Activated naive CD4-positive, alpha-beta T cell treated with anti-CD3 and anti-CD28 coated beads, Interleukin-2, amount 50 U/mL, for 72 hours (primary cell): Measurements from ENCODE around the gene BRCA2. TPM values are rescaled to one million over a fixed set of nuclear protein-coding genes. Genes with fewer than 3 reads are reported as not detected.
"Not testable (repeated sequence)": the region's sequence is repeated elsewhere in the genome, so short reads cannot be mapped to it uniquely, and the experiment has no call there.

ENCODE experiments used
- ATAC-seq, 2 donors: fragments of 150-1000 bp; cut with Tn5 transposase; 2 replicates each; pipeline ENCODE4 v1.10.0; 2021; ENCODE audit warnings: mild to moderate bottlenecking in 2 of 2, moderate library complexity in 2 of 2
- DNase-seq, 2 donors: peaks; one replicate each; pipeline ENCODE4 v3.0.0; 2021 to 2022; ENCODE audit warnings: low spot score in 2 of 2
- H3K27ac Mint-ChIP-seq, 2 donors: one replicate each; pipeline ENCODE4 v1.8.0; 2022; ENCODE audit warnings: mild to moderate bottlenecking in 2 of 2, mixed read lengths in 2 of 2
- H3K36me3 Mint-ChIP-seq, 2 donors: one replicate each; pipeline ENCODE4 v1.8.0; 2022; ENCODE audit warnings: mixed read lengths in 2 of 2
- H3K9me3 Mint-ChIP-seq, 2 donors: one replicate each; pipeline ENCODE4 v1.8.0; 2022; ENCODE audit warnings: mixed read lengths in 2 of 2
- total RNA-seq, 2 donors: library from RNA; stranded (reverse); gene quantifications; one replicate each; pipeline ENCODE4 v1.2.3, GENCODE V29; 2022

BRCA2 gene
- total RNA-seq, 2 donors from 2014 or later, result 30.8 to 36.1 TPM

DNA sequence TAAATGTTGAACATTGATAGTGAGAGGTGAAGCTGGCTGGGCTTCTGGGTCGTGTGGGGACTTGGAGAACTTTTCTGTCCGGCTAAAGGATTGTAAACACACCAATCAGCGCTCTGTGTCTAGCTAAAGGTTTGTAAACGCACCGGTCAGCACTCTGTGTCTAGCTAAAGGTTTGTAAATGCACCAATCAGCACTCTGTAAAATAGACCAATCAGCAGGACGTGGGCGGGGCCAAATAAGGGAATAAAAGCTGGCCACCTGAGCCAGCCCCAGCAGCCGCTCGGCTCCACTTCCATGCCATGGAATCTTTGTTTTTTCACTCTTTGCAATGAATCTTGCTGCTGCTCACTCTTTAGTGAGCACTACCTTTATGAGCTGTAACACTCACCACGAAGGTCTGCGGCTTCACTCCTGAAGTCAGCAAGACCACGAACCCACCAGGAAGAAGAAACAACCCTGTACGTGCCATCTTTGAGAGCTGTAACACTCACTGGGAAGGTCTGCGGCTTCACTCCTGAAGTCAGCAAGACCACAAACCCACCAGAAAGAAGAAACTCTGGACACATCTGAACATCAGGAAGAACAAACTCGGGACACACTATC lies 35.6 kb downstream of the BRCA2 start:
- DNase-seq, result not testable (repeated sequence)
- peak in 1 of 2 donors; percentile 16 for ATAC-seq

GRCh38 chr13:32354040-32354439 lies 38.7 kb downstream of the BRCA2 start:
- ATAC-seq, result no peak
- Mint-ChIP-seq H3K9me3 (no peaks in the 10 kb centered on the region), H3K27ac (no peak overlapping the region), H3K36me3 (peaks cover 16 to 25% of the 10 kb centered on the region in 2 donors)
- DNase-seq, result no peak

More for the DNA sequence above, 35.6 kb downstream of the BRCA2 start:
- Mint-ChIP-seq H3K36me3 (peaks cover 23 to 28% of the 10 kb centered on the region in 2 donors), H3K27ac (peak overlapping the region in 1 of 2 donors; percentile 44)
- H3K9me3 Mint-ChIP-seq, result not testable (repeated sequence)

DNA sequence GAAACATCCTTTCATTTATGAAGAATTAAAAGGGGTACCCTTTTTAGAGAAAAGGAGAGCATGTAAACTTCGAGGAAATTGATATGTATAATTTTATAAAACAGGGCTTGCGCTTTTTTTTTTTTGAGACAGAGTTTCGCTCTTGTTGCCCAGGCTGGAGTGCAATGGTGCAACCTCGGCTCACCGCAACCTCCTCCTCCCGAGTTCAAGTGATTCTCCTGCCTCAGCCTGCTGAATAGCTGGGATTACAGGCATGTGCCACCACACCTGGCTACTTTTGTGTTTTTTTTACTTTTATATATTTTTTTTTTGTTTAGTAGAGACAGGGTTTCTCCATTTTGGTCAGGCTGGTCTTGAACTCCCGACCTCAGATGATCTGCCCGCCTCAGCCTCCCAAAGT lies 40.6 kb downstream of the BRCA2 start:
- H3K9me3 Mint-ChIP-seq, H3K27ac Mint-ChIP-seq, DNase-seq, ATAC-seq: not testable (repeated sequence)
- H3K36me3 Mint-ChIP-seq, result peaks cover 5 to 16% of the 10 kb centered on the region in 2 donors

DNA sequence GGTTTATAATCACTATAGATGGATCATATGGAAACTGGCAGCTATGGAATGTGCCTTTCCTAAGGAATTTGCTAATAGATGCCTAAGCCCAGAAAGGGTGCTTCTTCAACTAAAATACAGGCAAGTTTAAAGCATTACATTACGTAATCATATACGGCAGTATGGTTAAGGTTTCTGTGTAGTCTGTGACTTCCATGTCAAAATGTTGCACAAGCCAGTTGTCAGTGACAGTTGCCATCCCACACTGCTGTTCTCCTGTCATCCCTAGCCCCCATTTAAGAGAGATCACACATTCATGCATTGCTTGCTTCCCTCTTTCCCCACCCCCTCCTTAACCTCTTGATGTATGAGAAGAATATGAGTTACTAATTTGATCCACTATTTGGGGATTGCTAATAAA lies 47.3 kb downstream of the BRCA2 start:
- peaks cover 0 to 15% of the 10 kb centered on the region in 2 donors for H3K36me3 Mint-ChIP-seq
- H3K9me3 Mint-ChIP-seq, result no peaks in the 10 kb centered on the region
- DNase-seq (no peak), ATAC-seq (no peak)
- H3K27ac Mint-ChIP-seq, result no peak overlapping the region

GRCh38 chr13:32370805-32371204 lies 55.5 kb downstream of the BRCA2 start:
- no peak for ATAC-seq
- no peak overlapping the region for H3K27ac Mint-ChIP-seq
- peaks cover 25 to 54% of the 10 kb centered on the region in 2 donors for H3K36me3 Mint-ChIP-seq
- H3K9me3 Mint-ChIP-seq, result peaks cover 0 to 6% of the 10 kb centered on the region in 2 donors
- DNase-seq, result no peak

DNA sequence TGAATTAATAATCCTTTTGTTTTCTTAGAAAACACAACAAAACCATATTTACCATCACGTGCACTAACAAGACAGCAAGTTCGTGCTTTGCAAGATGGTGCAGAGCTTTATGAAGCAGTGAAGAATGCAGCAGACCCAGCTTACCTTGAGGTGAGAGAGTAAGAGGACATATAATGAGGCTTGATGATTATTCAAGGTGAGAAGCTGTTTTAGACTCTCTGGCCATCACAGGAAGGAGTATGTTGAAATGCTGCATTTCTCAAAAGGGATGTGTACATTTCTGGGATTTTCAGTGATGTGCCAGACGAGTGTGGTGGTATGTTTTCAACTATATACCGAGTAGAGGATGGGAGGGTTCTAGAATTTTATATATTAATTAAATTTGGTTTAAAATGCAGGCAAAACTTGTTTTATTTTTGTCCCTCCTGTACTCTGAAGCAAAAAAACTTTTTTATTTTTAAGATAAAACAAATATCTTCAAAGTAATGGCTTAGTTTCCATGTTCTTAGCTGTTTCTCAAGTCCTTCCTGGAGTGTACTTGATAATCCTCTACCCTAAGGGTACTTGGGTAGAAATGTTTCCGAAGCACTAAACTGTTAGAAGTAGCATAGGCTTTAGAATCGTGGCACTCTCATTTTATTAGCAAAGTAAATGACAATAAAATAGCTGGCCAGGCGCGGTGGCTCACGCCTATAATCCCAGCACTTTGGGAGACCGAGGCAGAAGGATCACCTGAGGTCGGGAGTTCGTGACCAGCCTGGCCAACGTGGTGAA lies 61.5 kb downstream of the BRCA2 start:
- H3K27ac Mint-ChIP-seq, result no peak overlapping the region
- peaks cover 21 to 33% of the 10 kb centered on the region in 2 donors for H3K36me3 Mint-ChIP-seq
- H3K9me3 Mint-ChIP-seq, result peaks cover 0 to 6% of the 10 kb centered on the region in 2 donors
- ATAC-seq, result no peak
- no peak for DNase-seq

DNA sequence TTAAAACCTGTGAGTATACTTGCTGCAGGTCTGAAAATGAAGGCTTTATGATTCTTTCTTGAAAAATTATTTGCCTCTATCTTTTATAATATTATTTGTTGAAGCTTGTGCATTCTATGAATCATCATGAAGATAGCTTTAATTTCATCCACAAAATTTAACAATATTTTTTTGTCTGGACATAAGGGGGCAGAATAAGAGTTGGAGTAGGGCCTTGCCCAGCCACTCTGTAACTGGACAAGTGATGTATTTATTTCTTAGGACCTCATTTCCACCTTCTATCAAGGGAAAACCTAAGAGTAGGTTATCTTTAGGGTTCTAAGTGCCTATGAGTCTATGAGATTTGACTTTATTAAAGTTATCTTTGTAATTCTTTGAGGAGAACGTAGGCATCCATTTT lies 62.7 kb downstream of the BRCA2 start:
- peaks cover 21 to 23% of the 10 kb centered on the region in 2 donors for H3K36me3 Mint-ChIP-seq
- peaks cover 0 to 6% of the 10 kb centered on the region in 2 donors for H3K9me3 Mint-ChIP-seq

DNA sequence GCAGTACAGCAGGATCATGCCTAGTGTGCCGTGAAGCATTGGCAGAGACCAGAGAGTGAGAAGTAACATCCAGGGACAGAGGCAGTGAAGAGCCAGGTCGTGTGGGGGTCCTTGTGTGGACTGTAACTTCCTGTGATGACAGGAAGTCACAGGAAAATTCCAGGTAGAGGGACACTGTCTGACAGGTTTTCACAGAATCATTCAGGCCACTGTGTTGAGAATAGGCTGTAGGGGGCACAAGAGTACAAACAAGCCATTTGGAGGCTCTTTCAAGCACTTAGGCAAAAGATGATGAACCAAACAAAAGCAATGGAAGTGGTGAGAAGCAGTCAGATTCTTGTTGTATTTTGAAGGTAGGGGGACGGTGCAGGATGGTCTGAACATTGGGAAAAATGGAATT lies 66.2 kb downstream of the BRCA2 start:
- Mint-ChIP-seq H3K27ac (no peak overlapping the region), H3K36me3 (no peaks in the 10 kb centered on the region), H3K9me3 (no peaks in the 10 kb centered on the region)
- DNase-seq (no peak), ATAC-seq (no peak)

More for the DNA sequence above, 62.7 kb downstream of the BRCA2 start:
- no peak for ATAC-seq
- H3K27ac Mint-ChIP-seq, result no peak overlapping the region
- DNase-seq, result no peak

GRCh38 chr13:32383836-32384618 lies 68.7 kb downstream of the BRCA2 start:
- Mint-ChIP-seq H3K27ac (no peak overlapping the region), H3K9me3 (no peaks in the 10 kb centered on the region), H3K36me3 (peaks cover 0 to 8% of the 10 kb centered on the region in 2 donors)
- no peak for DNase-seq
- no peak for ATAC-seq

- DNase-seq (no peak), ATAC-seq (no peak)
- H3K27ac Mint-ChIP-seq, result no peak overlapping the region
- peaks cover 0 to 14% of the 10 kb centered on the region in 2 donors for H3K36me3 Mint-ChIP-seq
- no peaks in the 10 kb centered on the region for H3K9me3 Mint-ChIP-seq
These were observed 69.4 kb downstream of the BRCA2 start for GRCh38 chr13:32384702-32385101.

DNA sequence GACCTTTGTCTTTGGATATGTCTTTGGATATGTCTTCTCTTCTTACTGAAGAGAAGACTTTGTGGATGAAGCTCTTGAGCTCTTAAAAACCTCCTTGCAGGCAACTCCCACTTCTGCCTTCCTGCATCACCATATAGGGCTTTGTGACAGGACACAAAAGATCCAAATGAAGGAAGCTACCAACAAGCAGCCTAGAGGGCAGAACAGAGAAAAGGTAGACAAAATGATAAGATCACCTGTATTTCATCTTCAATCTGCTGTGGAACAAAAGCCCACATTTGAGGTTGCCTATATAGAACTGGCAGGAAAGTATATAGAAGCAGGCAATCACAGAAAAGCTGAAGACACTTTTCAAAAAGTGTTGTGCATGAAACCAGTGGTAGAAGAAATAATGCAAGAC lies 70.1 kb downstream of the BRCA2 start:
- Mint-ChIP-seq H3K27ac (no peak overlapping the region), H3K36me3 (peaks cover 1 to 14% of the 10 kb centered on the region in 2 donors), H3K9me3 (no peaks in the 10 kb centered on the region)
- DNase-seq (no peak), ATAC-seq (no peak)

DNA sequence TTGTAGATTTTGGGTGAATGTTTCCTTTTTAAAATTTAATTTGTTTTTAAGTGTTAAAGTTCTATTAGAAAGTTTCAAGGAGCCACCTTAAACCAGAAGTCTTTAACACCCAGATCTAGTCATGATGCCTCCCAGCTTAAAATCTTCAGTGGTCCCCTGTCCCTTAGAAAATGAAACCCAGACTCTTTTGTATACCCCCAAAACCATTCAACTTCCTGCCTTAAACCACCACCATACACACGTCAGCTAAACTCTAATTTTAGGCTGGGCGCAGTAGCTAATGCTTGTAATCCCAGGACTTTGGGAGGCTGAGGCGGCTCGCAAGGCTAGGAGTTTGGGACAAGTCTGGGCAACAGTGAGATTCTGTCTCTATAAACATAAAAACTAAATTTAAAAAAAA lies 74.7 kb downstream of the BRCA2 start:
- DNase-seq (no peak), ATAC-seq (no peak)
- H3K9me3 Mint-ChIP-seq, result no peaks in the 10 kb centered on the region
- H3K36me3 Mint-ChIP-seq, result peaks cover 13 to 14% of the 10 kb centered on the region in 2 donors
- no peak overlapping the region for H3K27ac Mint-ChIP-seq

- DNase-seq, result no peak
- H3K36me3 Mint-ChIP-seq, result peaks cover 13 to 14% of the 10 kb centered on the region in 2 donors
- ATAC-seq, result no peak
- H3K27ac Mint-ChIP-seq, result no peak overlapping the region
- no peaks in the 10 kb centered on the region for H3K9me3 Mint-ChIP-seq
These were observed 75.2 kb downstream of the BRCA2 start for GRCh38 chr13:32390484-32390883.

GRCh38 chr13:32391101-32391619 lies 75.9 kb downstream of the BRCA2 start:
- Mint-ChIP-seq H3K27ac (no peak overlapping the region), H3K9me3 (no peaks in the 10 kb centered on the region), H3K36me3 (peaks cover 14 to 15% of the 10 kb centered on the region in 2 donors)
- DNase-seq (no peak), ATAC-seq (no peak)

- Mint-ChIP-seq H3K27ac (no peak overlapping the region), H3K36me3 (peaks cover 12 to 22% of the 10 kb centered on the region in 2 donors), H3K9me3 (no peaks in the 10 kb centered on the region)
- no peak for DNase-seq
- ATAC-seq, result no peak
These were observed 87.8 kb downstream of the BRCA2 start for GRCh38 chr13:32403108-32403507.

DNA sequence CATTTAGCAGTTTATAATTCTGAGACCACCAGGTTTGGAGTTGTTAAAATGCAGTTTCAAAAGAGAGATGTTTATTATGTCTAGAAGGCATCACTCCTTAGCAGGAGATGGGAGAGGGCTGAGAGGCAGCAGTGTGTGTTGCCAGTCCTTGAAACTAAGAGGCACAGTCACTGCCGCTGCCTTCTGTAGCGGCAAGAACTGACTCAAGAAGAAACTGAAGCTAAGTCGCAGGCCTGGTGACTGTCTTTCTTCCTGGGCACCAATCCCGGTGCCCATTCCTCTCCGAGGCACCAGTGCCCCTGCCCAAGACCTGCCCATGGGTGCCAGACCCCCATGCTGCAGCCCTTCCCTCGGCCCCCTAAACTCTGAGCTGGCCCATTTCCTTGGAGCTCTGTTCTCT lies 92.5 kb downstream of the BRCA2 start:
- Mint-ChIP-seq H3K27ac (peak overlapping the region in 1 of 2 donors; percentile 55), H3K36me3 (no peaks in the 10 kb centered on the region), H3K9me3 (no peaks in the 10 kb centered on the region)
- ATAC-seq (peak; percentile 52 to 73), DNase-seq (no peak)
